ENCODE results near the gene SKAP1. TPM values are rescaled to one million over a fixed set of nuclear protein-coding genes. Genes with fewer than 3 reads are reported as not detected.
"Not testable (repeated sequence)": the region's sequence is repeated elsewhere in the genome, so short reads cannot be mapped to it uniquely, and the experiment has no call there.

Gene SKAP1
- total RNA-seq, 1 donor from 2014 or later, result under 0.01 TPM

DNA sequence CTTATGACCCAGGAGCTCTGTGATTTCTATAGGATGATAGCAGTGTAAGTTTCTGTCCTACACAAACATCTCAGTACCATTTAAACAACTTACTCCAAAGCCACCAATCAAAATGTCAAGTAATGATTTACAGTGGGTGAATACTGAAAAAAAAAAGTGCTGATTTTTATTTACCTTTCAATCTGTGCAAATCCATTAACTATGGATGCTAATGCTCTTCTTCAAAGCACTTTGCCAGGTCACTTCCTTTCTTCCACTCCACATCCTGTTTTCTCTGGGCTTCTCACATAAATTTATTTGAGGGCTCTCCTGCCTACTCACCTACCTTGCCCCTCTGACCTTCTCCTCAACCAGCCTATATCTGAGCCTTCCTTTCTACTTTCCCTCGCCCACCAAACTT lies 101.6 kb downstream of the SKAP1 start:
- no peak for DNase-seq (ENCODE audit: low read depth in 2 of 2)

DNA sequence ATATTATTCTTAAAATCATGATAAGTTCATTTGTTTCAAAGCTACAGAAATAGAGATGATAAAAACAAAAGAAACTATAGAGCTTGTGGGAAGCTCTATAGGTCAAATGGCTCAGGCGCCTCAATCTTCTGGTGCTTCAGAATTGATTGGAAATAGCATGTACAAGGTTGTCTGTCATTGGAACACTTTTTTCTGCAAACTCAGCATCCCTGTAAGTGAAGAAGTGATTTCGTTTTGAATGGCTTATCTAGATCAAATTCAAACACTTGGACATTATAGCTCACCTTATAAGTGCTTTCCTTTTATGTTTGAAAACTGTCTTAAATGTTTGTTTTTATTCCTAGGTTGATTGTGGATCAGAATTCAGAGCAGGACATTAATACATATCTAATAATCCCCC lies 103.7 kb downstream of the SKAP1 start:
- no peak for DNase-seq (ENCODE audit: low read depth in 2 of 2)

DNA sequence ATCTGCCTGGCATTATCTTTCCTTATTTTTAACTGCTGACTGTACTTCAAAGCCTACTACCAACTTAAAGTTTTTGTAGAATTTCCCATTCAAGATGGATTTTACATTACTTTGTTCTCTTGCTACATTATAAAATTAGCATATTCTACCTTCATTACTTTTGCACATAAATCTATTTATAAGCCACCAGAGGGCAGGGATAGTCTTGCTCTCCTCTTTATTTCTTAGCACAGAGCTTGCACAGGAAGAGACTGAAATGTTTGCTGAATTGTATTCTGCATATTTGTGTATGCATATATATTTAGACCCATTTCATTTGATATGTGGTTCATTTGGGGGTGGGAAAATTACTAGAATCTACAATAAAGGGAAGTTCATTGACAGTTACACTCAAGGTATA lies 108.0 kb downstream of the SKAP1 start:
- DNase-seq (ENCODE audit: low read depth in 2 of 2), result peak in 1 of 2 donors; percentile 19

DNA sequence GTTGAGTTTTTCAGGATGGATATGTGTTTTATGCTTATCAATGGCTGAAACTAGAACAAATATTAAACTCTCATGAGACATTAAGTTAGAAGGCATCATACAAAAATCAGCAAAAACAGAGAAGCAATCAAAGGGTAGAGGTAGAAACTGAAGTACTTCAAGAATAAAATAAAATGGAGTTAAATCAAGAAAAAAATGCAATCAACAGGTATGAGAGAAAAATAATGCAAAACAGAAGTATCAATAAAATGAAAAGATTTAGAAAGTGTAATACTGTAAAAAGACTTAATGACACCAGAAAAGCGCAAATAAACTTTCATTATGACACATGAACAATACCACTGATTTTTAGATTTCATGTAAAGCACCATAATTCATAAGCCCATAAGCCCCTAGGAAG lies 112.3 kb downstream of the SKAP1 start:
- no peak for DNase-seq (ENCODE audit: low read depth in 2 of 2)

DNA sequence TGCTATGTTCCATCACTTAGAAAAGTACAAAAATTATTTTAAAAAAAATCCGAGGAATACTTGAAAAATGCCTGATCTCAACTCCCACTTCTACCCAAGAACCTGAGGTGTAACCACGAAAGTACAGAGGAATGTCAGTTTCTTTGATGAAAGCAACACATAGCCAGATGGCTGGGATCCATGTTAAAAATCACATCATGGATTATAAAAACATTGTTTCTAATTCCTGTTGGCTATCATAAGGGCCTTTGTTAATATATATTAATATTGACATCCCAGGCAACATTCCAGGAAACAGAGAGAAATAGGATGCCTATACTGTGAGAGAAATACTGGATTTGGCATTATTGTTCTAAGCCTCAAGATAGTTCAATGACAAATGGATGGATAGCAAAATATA lies 115.3 kb downstream of the SKAP1 start:
- peak in 1 of 2 donors; percentile 53 for DNase-seq (ENCODE audit: low read depth in 2 of 2)

DNA sequence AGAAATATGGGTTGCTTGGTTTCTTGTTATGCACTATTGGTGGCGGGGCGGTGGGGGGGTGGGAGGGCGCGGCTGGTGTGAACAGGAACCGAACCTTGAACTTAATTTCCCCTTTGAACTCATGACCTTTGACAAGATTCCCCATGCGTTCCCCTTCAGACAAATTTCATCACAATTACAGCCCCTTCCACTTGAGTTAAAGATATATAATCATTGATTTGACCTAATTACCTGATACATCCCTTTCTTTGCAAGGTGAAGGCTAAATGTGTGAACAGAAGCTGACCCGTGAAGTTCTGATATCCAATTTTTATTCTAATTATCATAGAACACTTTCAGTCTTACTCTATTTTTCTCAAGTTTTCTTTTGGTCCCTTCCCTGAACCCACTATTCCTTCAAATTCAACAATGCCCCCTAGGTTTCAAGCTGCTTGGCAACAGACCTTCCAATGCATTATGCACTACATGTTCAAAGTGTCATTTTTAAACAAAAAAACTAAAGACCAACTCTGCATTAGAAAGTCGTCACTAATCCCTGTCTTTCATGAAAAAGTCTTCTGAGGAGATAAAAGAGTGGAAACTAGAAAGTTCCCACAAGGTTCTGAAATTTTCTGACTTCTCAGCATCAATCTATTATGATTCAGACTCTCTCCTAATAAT lies 116.8 kb downstream of the SKAP1 start:
- DNase-seq (ENCODE audit: low read depth in 2 of 2), result no peak

DNA sequence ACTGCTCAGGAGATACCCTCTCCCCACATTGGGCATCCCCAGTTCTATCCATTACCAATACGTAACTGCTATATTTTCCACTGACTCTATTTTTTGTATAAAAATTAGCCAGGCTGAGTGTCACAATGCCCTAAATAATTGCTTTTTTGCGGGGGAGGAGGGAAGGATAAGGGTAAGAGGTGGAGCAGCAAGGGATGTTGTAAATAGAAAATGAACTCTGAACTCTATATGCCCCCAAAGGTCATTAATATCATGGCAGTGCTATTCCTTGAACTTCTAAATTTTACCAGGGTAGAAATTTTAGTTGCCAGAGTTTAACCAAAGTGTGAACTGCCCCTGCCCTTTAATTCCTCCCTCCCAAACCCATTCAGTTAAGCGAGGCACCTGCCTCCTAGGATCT lies 118.7 kb downstream of the SKAP1 start:
- DNase-seq (ENCODE audit: low read depth in 2 of 2), result no peak

DNA sequence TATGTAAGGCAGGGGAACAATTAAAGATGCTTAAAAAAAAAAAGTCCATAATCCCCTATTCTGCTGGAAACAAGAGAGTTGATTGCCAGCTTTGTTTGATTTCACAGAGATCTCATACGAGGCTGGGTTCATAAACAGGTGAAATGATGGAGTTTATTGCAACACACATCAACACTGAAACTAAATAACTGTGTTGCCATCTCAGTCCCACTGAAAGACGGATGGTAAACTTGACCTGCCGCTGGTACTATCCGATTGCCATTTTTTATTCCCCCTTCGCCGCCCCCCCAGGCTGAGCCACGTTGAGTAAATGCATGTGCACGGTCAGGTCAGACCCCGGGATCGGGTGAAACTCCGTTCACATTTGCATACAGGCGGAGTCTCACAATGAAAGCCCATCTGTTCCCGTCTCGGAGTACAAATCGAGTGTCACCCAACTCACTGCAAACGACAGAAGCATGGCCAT lies 119.2 kb downstream of the SKAP1 start:
- DNase-seq (ENCODE audit: low read depth in 2 of 2), result no peak

DNA sequence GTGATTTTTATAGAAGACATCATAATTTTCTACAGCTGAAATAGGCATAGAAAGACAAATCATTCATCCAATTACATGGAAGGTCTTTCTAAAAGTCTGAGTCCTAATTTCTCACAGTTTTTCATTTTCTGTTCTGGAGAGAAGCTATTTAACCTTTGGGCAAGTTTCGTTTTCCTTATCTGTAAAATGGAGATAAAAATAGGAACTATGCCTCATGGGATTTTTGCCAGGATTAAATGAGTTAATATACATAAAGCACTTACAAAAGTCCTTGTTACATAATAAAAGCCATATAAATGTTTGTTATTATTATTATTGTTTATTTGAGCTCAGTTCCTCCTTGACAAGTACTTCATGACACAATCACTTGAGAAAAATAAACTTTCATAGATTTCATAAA lies 121.4 kb downstream of the SKAP1 start:
- no peak for DNase-seq (ENCODE audit: low read depth in 2 of 2)

DNA sequence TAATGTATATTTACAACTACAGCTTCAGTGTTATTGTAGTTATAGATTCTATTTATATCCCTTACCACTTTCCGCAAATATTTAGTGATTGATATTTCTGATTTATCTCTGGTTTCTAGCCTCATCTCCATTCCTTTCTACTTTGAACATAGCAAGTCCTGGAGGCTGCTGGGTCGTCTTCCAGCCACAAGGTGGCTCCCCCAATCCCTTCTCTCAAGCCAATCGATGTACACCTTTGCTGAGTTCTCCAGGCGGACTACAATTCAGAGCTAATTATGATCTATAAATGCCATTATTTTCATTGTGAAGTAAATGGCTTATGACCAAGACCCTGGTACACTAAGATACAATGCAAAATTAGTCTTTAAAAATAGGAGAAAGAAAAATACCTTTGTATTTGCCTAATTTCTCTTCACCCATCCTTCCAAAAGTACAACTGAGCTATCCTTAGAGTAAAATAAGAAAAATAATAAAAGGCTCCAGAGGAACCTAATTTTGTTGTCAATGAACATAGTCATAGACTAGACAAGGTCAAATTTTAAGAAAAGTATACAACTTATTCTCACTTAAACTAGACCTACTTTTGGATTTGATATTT lies 122.1 kb downstream of the SKAP1 start:
- DNase-seq (ENCODE audit: low read depth in 2 of 2), result peak; percentile 29 to 74

DNA sequence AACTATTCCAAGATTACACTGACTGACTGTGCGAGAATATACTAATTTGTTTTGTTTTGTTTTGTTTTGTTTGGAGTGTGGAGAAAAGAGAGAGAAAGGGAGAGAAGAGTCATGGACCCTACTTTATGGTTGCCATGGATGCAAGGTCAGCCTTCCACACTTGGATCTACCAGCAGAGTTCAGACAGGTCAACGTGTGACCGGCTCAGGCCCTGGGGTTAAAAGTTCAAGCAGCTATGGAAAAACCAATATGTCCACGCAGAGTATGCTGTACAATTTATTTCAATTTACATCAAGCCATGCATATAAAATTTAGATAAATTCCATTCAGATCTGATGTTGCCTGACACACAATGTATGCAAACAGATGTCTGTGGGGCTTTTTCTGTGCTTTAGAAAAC lies 122.8 kb downstream of the SKAP1 start:
- no peak for DNase-seq (ENCODE audit: low read depth in 2 of 2)

DNA sequence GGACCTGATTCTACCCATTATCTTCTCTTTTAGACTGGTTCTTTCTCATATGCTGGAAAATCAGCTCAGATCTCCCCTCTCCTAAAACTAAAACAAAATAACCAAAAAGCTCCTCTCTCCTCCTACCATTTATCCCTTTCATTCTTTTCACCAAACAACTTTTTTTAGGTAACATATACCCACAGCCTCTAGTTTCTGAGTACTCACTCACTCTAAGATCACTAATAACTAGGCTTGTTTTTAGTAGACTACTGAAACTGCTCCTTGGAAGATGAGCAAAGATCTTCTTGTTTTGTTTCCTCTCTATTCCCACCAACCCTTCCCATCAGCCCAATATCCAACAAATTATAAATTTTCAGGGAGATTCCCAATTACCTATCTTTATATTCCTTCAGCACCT lies 129.0 kb downstream of the SKAP1 start:
- DNase-seq (ENCODE audit: low read depth in 2 of 2), result no peak

DNA sequence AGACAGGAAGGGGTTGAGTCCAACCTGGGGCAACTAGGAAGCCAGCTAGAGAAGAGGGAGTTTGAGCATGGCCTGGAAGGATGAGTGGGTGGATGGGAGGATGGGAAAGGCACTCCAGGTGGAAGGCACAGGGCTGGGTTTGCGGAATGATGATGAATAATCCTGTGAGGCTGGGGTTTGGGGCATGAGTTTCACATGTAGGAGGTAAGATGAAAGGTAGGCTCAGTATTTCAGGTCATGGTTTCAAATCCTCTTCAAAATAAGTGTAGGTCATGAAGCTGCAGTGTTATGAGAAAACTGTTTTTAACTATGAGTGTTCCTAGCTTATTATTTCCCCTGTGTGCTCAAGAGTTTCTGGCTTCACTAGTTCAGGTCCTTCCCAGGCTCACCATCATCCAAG lies 130.3 kb downstream of the SKAP1 start:
- no peak for DNase-seq (ENCODE audit: low read depth in 2 of 2)

DNA sequence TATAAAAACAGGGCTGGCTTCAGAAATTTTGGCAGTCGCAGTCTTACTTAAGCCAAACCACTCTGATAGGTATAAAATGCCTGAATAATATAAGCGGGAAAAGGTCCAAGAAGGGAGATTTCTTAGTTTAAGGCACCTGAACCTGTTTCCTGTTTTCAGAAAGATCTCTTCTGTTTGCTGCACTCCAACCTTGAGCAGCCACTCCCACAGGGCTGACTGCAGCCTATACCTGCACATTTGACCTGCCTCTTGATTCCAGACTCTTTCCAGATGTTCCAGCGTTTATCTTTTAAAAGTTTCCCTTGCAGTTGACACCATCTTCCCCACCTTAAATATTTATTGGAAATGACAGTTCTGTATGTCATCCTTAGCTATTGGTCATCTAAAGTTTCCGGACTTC lies 132.2 kb downstream of the SKAP1 start:
- peak in 1 of 2 donors; percentile 10 for DNase-seq (ENCODE audit: low read depth in 2 of 2)

DNA sequence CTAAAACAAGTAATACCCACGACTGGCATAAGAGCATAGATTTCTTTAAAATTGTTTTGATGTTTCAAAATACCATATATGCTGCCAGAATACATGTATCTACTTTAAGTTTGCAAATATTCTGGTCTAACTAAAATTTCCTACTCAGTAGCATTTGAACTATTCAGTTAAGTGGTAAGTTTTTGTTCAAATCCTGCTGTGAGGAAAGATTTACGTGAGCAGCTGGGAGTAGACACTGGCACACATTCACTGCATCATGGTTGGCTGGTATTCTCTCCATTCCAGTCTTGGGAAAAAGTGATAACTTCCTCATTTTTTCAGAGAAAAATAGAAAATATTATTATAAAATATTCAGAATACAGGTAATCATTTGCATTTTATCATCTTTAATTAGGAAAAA lies 133.6 kb downstream of the SKAP1 start:
- no peak for DNase-seq (ENCODE audit: low read depth in 2 of 2)

DNA sequence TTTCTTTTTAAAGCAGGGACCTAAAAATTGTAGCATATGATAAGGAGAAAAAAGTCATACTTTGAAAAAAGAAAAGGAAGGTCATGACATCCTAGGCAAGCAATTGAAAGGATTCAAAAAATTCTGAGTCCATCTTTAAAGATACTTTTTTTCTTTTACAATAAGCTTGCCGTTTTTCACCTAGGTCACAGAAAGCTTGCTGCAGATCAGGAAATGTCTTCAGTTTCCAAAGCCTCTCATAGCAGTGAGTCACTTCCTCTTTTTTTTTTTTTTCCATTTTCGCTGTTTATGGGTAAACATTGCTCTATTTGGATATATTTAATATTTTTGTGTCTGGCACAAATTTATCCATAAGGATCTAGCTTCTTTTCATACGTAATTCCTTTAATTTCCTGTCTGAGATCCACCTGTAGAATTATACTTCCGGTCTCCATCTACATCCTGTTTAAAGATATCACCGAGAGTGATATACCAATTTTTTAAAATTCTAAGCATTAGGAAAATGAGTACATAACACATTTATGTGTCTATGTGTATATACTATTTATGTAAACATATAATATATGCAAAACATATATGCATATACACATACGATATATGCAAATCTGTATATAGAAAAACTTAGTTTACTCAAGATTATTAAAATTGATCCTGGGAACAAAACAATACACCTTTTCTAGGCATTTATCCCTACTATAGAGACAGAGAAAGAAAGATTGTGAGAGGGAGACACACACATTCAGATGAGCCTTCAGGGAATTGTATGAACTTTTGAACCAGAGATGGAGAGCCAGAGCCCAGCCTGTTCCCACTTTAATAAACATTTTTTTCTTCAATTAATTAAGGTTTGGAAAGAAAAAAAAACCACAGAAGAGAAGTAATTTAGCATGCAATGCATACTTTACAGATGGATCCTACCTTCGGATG lies 134.4 kb downstream of the SKAP1 start:
- peak; percentile 71 to 81 for DNase-seq (ENCODE audit: low read depth in 2 of 2)

DNA sequence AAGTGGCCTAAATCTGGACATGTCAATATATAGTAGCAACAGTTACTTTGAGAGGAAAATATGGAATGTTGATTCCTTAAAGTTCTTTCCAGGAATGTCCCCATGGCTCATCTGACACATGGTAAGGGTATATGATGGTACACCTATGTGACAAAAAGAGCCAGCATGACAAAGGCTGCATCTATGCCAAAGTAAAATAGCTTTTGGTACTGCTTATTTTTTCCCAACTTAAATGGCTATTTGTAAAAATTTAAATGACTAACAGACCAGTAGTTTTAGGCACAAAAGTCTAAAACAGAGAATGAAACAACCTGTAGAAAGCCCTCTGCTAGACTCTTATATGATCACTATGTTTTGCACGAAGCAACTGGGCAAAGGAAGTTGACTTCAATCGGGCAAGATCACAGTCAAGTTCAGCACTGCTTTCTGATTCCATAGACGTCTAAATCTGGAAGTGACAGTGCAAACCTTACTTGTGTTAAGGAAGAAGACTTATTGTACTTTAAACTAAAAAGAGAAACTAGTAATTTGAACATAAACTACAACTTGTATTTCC lies 135.1 kb downstream of the SKAP1 start:
- DNase-seq (ENCODE audit: low read depth in 2 of 2), result peak in 1 of 2 donors; percentile 32

DNA sequence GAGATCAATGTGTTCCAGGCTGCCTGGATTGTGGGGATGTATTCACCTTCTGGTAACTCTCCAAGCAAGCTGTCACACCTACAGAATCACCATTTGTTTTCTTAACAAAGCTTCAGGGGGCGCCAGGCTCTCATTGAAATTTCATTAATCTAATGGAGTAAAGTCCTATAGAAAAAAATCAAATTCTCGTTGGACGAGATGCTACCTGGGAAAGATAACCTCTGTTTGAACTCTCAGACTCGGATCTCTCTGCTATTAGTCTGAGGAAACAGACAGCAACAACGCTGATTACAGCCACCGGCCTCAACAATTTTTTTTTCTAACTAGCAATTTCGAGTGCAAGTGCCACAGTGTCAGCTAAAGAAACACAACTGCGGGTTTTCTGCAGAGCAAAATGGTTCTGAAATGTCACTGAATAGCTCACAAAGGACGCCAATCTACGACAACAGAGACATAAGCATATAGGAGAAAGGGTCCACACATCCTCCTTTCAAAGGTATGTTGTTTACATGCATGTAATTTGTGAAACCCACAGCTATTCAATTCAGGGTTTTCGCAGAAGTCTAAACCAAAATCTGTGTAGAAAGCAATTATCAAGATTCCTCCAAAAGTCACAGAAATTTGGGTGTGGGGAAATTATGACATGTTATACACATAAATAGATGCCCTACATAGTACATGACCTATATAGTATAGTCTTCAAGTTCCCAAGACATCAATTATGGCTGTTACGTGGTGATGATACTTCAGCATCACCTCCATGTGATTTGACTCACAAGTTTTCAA lies 135.8 kb downstream of the SKAP1 start:
- peak in 1 of 2 donors; percentile 23 for DNase-seq (ENCODE audit: low read depth in 2 of 2)

DNA sequence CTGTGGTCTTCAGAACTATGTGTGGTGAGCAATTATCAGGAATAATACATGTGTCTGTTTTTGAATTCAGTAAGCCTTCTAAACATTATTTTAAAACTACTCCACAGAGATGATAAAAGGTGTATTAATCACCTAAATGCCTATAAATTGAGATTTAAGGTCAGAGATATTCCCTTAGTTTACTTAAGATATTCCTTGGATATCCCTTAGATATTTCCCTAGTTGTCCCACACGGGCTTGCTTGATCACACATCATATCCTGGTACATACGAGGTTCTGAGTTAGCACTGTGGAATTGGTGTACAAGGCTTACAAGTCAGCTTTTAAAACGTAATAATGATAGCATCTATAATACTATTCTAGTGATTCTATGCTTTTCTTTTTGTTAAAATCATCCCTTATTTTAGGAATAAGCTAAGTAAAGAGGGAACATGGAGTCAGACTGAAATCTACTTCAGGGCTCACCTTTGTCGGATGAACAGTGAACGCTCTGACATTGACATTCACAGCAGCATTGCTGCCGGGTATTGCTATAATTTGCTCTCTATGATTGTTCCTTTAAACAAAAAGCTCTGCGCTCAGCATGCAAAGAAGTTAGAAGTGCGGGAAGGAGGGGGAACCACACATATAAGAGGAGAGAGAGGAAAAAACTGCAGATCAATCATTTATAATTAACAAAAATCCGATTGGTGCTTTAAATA lies 136.5 kb downstream of the SKAP1 start:
- DNase-seq (ENCODE audit: low read depth in 2 of 2), result no peak

DNA sequence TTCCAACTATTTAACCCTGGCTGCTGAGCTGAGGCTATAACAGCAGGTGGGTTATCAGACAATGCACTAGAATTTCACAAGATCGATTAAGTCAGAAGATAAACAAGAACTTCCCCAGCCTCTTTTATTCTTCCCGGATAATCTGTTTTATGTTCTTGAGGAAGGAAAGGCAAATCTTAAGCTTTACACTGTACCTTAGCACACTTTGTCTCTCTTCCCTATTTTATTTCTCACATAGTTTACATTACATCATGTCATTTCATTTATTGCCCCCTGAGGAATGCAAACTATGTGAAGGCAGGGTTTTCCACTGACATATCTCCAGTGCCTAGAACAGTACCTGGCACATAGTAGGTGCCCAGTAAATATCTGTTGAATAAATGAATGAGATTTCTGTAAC lies 139.6 kb downstream of the SKAP1 start:
- DNase-seq (ENCODE audit: low read depth in 2 of 2), result no peak

DNA sequence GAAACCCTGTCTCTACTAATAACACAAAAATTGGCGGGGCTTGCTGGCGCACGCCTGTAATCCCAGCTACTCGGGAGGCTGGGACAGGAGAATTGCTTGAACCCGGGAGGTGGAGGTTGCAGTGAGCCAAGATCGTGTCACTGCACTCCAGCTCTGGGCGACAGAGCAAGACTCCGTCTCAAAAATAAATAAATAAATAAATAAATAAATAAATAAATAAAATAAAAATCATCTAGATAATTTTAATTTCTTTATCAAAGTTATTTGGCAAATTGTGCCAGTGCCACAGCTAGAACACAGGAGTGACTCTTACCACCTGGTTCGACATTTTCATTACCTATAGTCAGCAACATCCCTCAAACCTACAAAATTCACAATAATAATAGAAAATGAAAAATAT lies 143.1 kb downstream of the SKAP1 start:
- DNase-seq (ENCODE audit: low read depth in 2 of 2), result not testable (repeated sequence)

All from dermis microvascular lymphatic vessel endothelial cell (primary cell).